ENCODE results near the gene CPAMD8.

CPAMD8 gene

GRCh38 chr19:17041976-17042375 lies 15.4 kb upstream of the CPAMD8 start:
- Histone ChIP-seq H3K9ac (ENCODE audit: insufficient read length, low read depth) (no peak overlapping the region), H3K36me3 (ENCODE audit: insufficient read depth, insufficient read length, low read length) (no peaks in the 10 kb centered on the region), H3K27me3 (ENCODE audit: insufficient read depth, insufficient read length) (peaks cover 7% of the 10 kb centered on the region), H3K9me3 (ENCODE audit: insufficient read depth, low read length) (no peaks in the 10 kb centered on the region), H3K4me3 (ENCODE audit: insufficient read length, low read depth) (no peak overlapping the region), H3K4me1 (ENCODE audit: insufficient read depth, insufficient read length) (no peaks in the 10 kb centered on the region)
- no peak for DNase-seq (ENCODE audit: low read depth, low spot score)
- TF ChIP-seq YY1 (IDR thresholded peaks at IDR 0.05; ENCODE audit: insufficient read depth, insufficient read length) = no peak
- no peak for TF ChIP-seq ZNF274 (IDR thresholded peaks at IDR 0.05; ENCODE audit: low read depth, low read length)
- TF ChIP-seq SUZ12 (IDR thresholded peaks at IDR 0.05; ENCODE audit: extremely low read depth, insufficient read depth, insufficient read length) = no peak

GRCh38 chr19:17037966-17038500 lies 11.4 kb upstream of the CPAMD8 start:
- TF ChIP-seq ZNF274 (IDR thresholded peaks at IDR 0.05; ENCODE audit: low read depth, low read length) = no peak
- TF ChIP-seq YY1 (IDR thresholded peaks at IDR 0.05; ENCODE audit: insufficient read depth, insufficient read length) = no peak
- TF ChIP-seq SUZ12 (IDR thresholded peaks at IDR 0.05; ENCODE audit: extremely low read depth, insufficient read depth, insufficient read length) = no peak
- peaks cover 7% of the 10 kb centered on the region for H3K27me3 ChIP-seq (ENCODE audit: insufficient read depth, insufficient read length)
- no peaks in the 10 kb centered on the region for H3K9me3 ChIP-seq (ENCODE audit: insufficient read depth, low read length)
- no peaks in the 10 kb centered on the region for H3K36me3 ChIP-seq (ENCODE audit: insufficient read depth, insufficient read length, low read length)
- no peak overlapping the region for H3K4me3 ChIP-seq (ENCODE audit: insufficient read length, low read depth)
- H3K4me1 ChIP-seq (ENCODE audit: insufficient read depth, insufficient read length) = no peaks in the 10 kb centered on the region
- H3K9ac ChIP-seq (ENCODE audit: insufficient read length, low read depth) = no peak overlapping the region
- no peak for DNase-seq (ENCODE audit: low read depth, low spot score)

- no peak for TF ChIP-seq SUZ12 (IDR thresholded peaks at IDR 0.05; ENCODE audit: extremely low read depth, insufficient read depth, insufficient read length)
- no peak for TF ChIP-seq YY1 (IDR thresholded peaks at IDR 0.05; ENCODE audit: insufficient read depth, insufficient read length)
- TF ChIP-seq ZNF274 (IDR thresholded peaks at IDR 0.05; ENCODE audit: low read depth, low read length) = no peak
- Histone ChIP-seq H3K9ac (ENCODE audit: insufficient read length, low read depth) (no peak overlapping the region), H3K27me3 (ENCODE audit: insufficient read depth, insufficient read length) (peaks cover 7% of the 10 kb centered on the region)
Measured at GRCh38 chr19:17037184-17037583, 10.6 kb upstream of the CPAMD8 start.

GRCh38 chr19:17036640-17037039 lies 10.0 kb upstream of the CPAMD8 start:
- Histone ChIP-seq H3K36me3 (ENCODE audit: insufficient read depth, insufficient read length, low read length) (no peaks in the 10 kb centered on the region), H3K9me3 (ENCODE audit: insufficient read depth, low read length) (no peaks in the 10 kb centered on the region), H3K27me3 (ENCODE audit: insufficient read depth, insufficient read length) (peaks cover 7% of the 10 kb centered on the region), H3K4me3 (ENCODE audit: insufficient read length, low read depth) (no peak overlapping the region), H3K4me1 (ENCODE audit: insufficient read depth, insufficient read length) (no peaks in the 10 kb centered on the region), H3K9ac (ENCODE audit: insufficient read length, low read depth) (no peak overlapping the region)
- TF ChIP-seq ZNF274 (IDR thresholded peaks at IDR 0.05; ENCODE audit: low read depth, low read length) = no peak
- no peak for TF ChIP-seq YY1 (IDR thresholded peaks at IDR 0.05; ENCODE audit: insufficient read depth, insufficient read length)
- TF ChIP-seq SUZ12 (IDR thresholded peaks at IDR 0.05; ENCODE audit: extremely low read depth, insufficient read depth, insufficient read length) = no peak
- no peak for DNase-seq (ENCODE audit: low read depth, low spot score)

More at GRCh38 chr19:17037184-17037583, 10.6 kb upstream of the CPAMD8 start:
- DNase-seq (ENCODE audit: low read depth, low spot score) = no peak
- no peak overlapping the region for H3K4me3 ChIP-seq (ENCODE audit: insufficient read length, low read depth)
- no peaks in the 10 kb centered on the region for H3K36me3 ChIP-seq (ENCODE audit: insufficient read depth, insufficient read length, low read length)
- H3K9me3 ChIP-seq (ENCODE audit: insufficient read depth, low read length) = no peaks in the 10 kb centered on the region
- H3K4me1 ChIP-seq (ENCODE audit: insufficient read depth, insufficient read length) = no peaks in the 10 kb centered on the region

GRCh38 chr19:17035842-17036424 lies 9.3 kb upstream of the CPAMD8 start:
- DNase-seq (ENCODE audit: low read depth, low spot score) = no peak
- no peaks in the 10 kb centered on the region for H3K4me1 ChIP-seq (ENCODE audit: insufficient read depth, insufficient read length)
- no peaks in the 10 kb centered on the region for H3K9me3 ChIP-seq (ENCODE audit: insufficient read depth, low read length)
- no peak overlapping the region for H3K9ac ChIP-seq (ENCODE audit: insufficient read length, low read depth)
- H3K27me3 ChIP-seq (ENCODE audit: insufficient read depth, insufficient read length) = peaks cover 7% of the 10 kb centered on the region
- no peak overlapping the region for H3K4me3 ChIP-seq (ENCODE audit: insufficient read length, low read depth)
- no peaks in the 10 kb centered on the region for H3K36me3 ChIP-seq (ENCODE audit: insufficient read depth, insufficient read length, low read length)
- TF ChIP-seq ZNF274 (IDR thresholded peaks at IDR 0.05; ENCODE audit: low read depth, low read length) (no peak), SUZ12 (IDR thresholded peaks at IDR 0.05; ENCODE audit: extremely low read depth, insufficient read depth, insufficient read length) (no peak), YY1 (IDR thresholded peaks at IDR 0.05; ENCODE audit: insufficient read depth, insufficient read length) (no peak)

GRCh38 chr19:17031741-17032140 lies 5.1 kb upstream of the CPAMD8 start:
- Histone ChIP-seq H3K36me3 (ENCODE audit: insufficient read depth, insufficient read length, low read length) (no peaks in the 10 kb centered on the region), H3K4me1 (ENCODE audit: insufficient read depth, insufficient read length) (peaks cover 3% of the 10 kb centered on the region), H3K9me3 (ENCODE audit: insufficient read depth, low read length) (no peaks in the 10 kb centered on the region), H3K4me3 (ENCODE audit: insufficient read length, low read depth) (no peak overlapping the region), H3K9ac (ENCODE audit: insufficient read length, low read depth) (no peak overlapping the region), H3K27me3 (ENCODE audit: insufficient read depth, insufficient read length) (peaks cover 13% of the 10 kb centered on the region)
- no peak for TF ChIP-seq YY1 (IDR thresholded peaks at IDR 0.05; ENCODE audit: insufficient read depth, insufficient read length)
- no peak for TF ChIP-seq SUZ12 (IDR thresholded peaks at IDR 0.05; ENCODE audit: extremely low read depth, insufficient read depth, insufficient read length)
- no peak for TF ChIP-seq ZNF274 (IDR thresholded peaks at IDR 0.05; ENCODE audit: low read depth, low read length)
- DNase-seq (ENCODE audit: low read depth, low spot score) = no peak

- H3K4me3 ChIP-seq (ENCODE audit: insufficient read length, low read depth) = no peak overlapping the region
- no peak for DNase-seq (ENCODE audit: low read depth, low spot score)
Measured at GRCh38 chr19:17027535-17027975, 945 bp upstream of the CPAMD8 start.

More at GRCh38 chr19:17027535-17027975, 945 bp upstream of the CPAMD8 start:
- peaks cover 25% of the 10 kb centered on the region for H3K27me3 ChIP-seq (ENCODE audit: insufficient read depth, insufficient read length)
- H3K9me3 ChIP-seq (ENCODE audit: insufficient read depth, low read length) = peaks cover 19% of the 10 kb centered on the region
- H3K9ac ChIP-seq (ENCODE audit: insufficient read length, low read depth) = no peak overlapping the region
- no peaks in the 10 kb centered on the region for H3K36me3 ChIP-seq (ENCODE audit: insufficient read depth, insufficient read length, low read length)
- TF ChIP-seq ZNF274 (IDR thresholded peaks at IDR 0.05; ENCODE audit: low read depth, low read length) = no peak
- no peak for TF ChIP-seq YY1 (IDR thresholded peaks at IDR 0.05; ENCODE audit: insufficient read depth, insufficient read length)
- no peak for TF ChIP-seq SUZ12 (IDR thresholded peaks at IDR 0.05; ENCODE audit: extremely low read depth, insufficient read depth, insufficient read length)
- H3K4me1 ChIP-seq (ENCODE audit: insufficient read depth, insufficient read length) = peaks cover 10% of the 10 kb centered on the region
